Measurements from ENCODE around the gene FYN. TPM values are rescaled to one million over a fixed set of nuclear protein-coding genes. Genes with fewer than 3 reads are reported as not detected.
A peak's percentile ranks its signal among the peaks of the same experiment; 100 is the strongest.
"Not testable (repeated sequence)": the region's sequence is repeated elsewhere in the genome, so short reads cannot be mapped to it uniquely, and the experiment has no call there.

FYN gene
- total RNA-seq, 1 donor from 2014 or later = 46.3 TPM

GRCh38 chr6:111890988-111891387, 17.7 kb upstream of the FYN start:
- no peaks in the 10 kb centered on the region for H3K9me3 ChIP-seq (replicated peaks)
- H3K27me3 ChIP-seq (ENCODE audit: low read depth) = no peaks in the 10 kb centered on the region
- H3K4me3 ChIP-seq = no peak overlapping the region
- TF ChIP-seq CTCF (IDR thresholded peaks at IDR 0.05; ENCODE audit: borderline replicate concordance) = no peak
- no peaks in the 10 kb centered on the region for H3K36me3 ChIP-seq
- intact Hi-C loops (cut with micrococcal nuclease) = no loop called here
- no peak for DNase-seq
- no peak overlapping the region for H3K27ac ChIP-seq (replicated peaks)
- peaks cover 7% of the 10 kb centered on the region for H3K4me1 ChIP-seq

- DNase-seq = peak; percentile 34
- H3K4me1 ChIP-seq = peaks cover 7% of the 10 kb centered on the region
- H3K27ac ChIP-seq (replicated peaks) = peak overlapping the region; percentile 53
- no peaks in the 10 kb centered on the region for H3K27me3 ChIP-seq (ENCODE audit: low read depth)
- intact Hi-C loops (cut with micrococcal nuclease) = loop anchor here (10.0 kb wide), 1 partner anchor 106 kb away; no protein-coding TSS in a partner anchor
- H3K4me3 ChIP-seq = peak overlapping the region; percentile 48
- H3K36me3 ChIP-seq = no peaks in the 10 kb centered on the region
- no peaks in the 10 kb centered on the region for H3K9me3 ChIP-seq (replicated peaks)
- TF ChIP-seq CTCF (IDR thresholded peaks at IDR 0.05; ENCODE audit: borderline replicate concordance) = no peak
Measured at GRCh38 chr6:111888928-111889695, 15.9 kb upstream of the FYN start.

GRCh38 chr6:111886793-111887192, 13.5 kb upstream of the FYN start:
- H3K4me3 ChIP-seq = not testable (repeated sequence)
- intact Hi-C loops (cut with micrococcal nuclease) = loop anchor here (10.0 kb wide), 1 partner anchor 108 kb away; no protein-coding TSS in a partner anchor

GRCh38 chr6:111885373-111886027, 12.2 kb upstream of the FYN start:
- H3K4me1 ChIP-seq = peaks cover 7% of the 10 kb centered on the region
- no peaks in the 10 kb centered on the region for H3K9me3 ChIP-seq (replicated peaks)
- H3K27ac ChIP-seq (replicated peaks) = no peak overlapping the region
- H3K27me3 ChIP-seq (ENCODE audit: low read depth) = no peaks in the 10 kb centered on the region
- H3K36me3 ChIP-seq = no peaks in the 10 kb centered on the region
- intact Hi-C loops (cut with micrococcal nuclease) = loop anchor here (10.0 kb wide), 1 partner anchor 109 kb away; no protein-coding TSS in a partner anchor
- TF ChIP-seq CTCF (IDR thresholded peaks at IDR 0.05; ENCODE audit: borderline replicate concordance) = no peak
- no peak for DNase-seq
- H3K4me3 ChIP-seq = no peak overlapping the region

More at GRCh38 chr6:111886793-111887192, 13.5 kb upstream of the FYN start:
- peak overlapping the region; percentile 53 for H3K27ac ChIP-seq (replicated peaks)
- H3K4me1 ChIP-seq; DNase-seq; H3K27me3 ChIP-seq (ENCODE audit: low read depth); H3K36me3 ChIP-seq; H3K9me3 ChIP-seq (replicated peaks): not testable (repeated sequence)

- Histone ChIP-seq H3K4me3 (no peak overlapping the region), H3K27me3 (ENCODE audit: low read depth) (no peaks in the 10 kb centered on the region), H3K4me1 (peaks cover 7% of the 10 kb centered on the region), H3K9me3 (replicated peaks) (no peaks in the 10 kb centered on the region), H3K36me3 (no peaks in the 10 kb centered on the region), H3K27ac (replicated peaks) (no peak overlapping the region)
- DNase-seq = no peak
- intact Hi-C loops (cut with micrococcal nuclease) = loop anchor here (10.0 kb wide), 1 partner anchor 111 kb away; no protein-coding TSS in a partner anchor
- TF ChIP-seq CTCF (IDR thresholded peaks at IDR 0.05; ENCODE audit: borderline replicate concordance) = no peak
Measured at GRCh38 chr6:111884068-111884467, 10.8 kb upstream of the FYN start.

Data from left ventricle myocardium inferior (tissue), 1 donor.